Stimulated activated CD4-positive, alpha-beta T cell treated with anti-CD3 and anti-CD28 coated beads, Interleukin-1b, Interleukin-23, amount 100 ng/mL, for 1 hour (primary cell): ENCODE results near the gene VSTM2B.

ENCODE experiments used
- DNase-seq, 2 donors: peaks; one replicate each; pipeline ENCODE4 v3.0.0-alpha.2; 2020; ENCODE audit warnings: low read depth in 2 of 2

VSTM2B gene

GRCh38 chr19:29591670-29592069 lies 65.9 kb downstream of the VSTM2B start:
- no peak for DNase-seq

GRCh38 chr19:29593869-29594268 lies 68.1 kb downstream of the VSTM2B start:
- no peak for DNase-seq

GRCh38 chr19:29596080-29596727 lies 70.4 kb downstream of the VSTM2B start:
- DNase-seq = no peak

GRCh38 chr19:29596885-29597525 lies 71.2 kb downstream of the VSTM2B start:
- DNase-seq = no peak

GRCh38 chr19:29598036-29598435 lies 72.2 kb downstream of the VSTM2B start:
- no peak for DNase-seq

GRCh38 chr19:29598496-29598895 lies 72.7 kb downstream of the VSTM2B start:
- DNase-seq = no peak

GRCh38 chr19:29603308-29603707 lies 77.5 kb downstream of the VSTM2B start:
- DNase-seq = no peak

GRCh38 chr19:29605653-29606419 lies 80.0 kb downstream of the VSTM2B start, which contains the start of gene POP4:
TSS of gene POP4 (plus strand) at chr19:29606283. CDS start at chr19:29606319, 36 bp downstream.
- peak; percentile 88 to 97 for DNase-seq

GRCh38 chr19:29606420-29606747 lies 80.6 kb downstream of the VSTM2B start:
- DNase-seq = no peak

- no peak for DNase-seq
Observed at GRCh38 chr19:29609636-29610035, 83.8 kb downstream of the VSTM2B start.

GRCh38 chr19:29610213-29610573 lies 84.4 kb downstream of the VSTM2B start:
- DNase-seq = no peak

GRCh38 chr19:29610574-29611271 lies 84.9 kb downstream of the VSTM2B start:
- peak; percentile 67 to 73 for DNase-seq

GRCh38 chr19:29612121-29612520 lies 86.3 kb downstream of the VSTM2B start:
- DNase-seq = no peak

GRCh38 chr19:29612801-29613595 lies 87.2 kb downstream of the VSTM2B start:
- no peak for DNase-seq

- no peak for DNase-seq
Observed at GRCh38 chr19:29614046-29614445, 88.3 kb downstream of the VSTM2B start.
